Heart left ventricle (tissue), 13 donors: ENCODE measurements around the gene CABP4.

ENCODE experiments used
- CTCF ChIP-seq, 12 donors: fragments of 200-600 bp; sonication (generic) in 4 of 12; IDR thresholded peaks; one replicate each; pipeline versions ENCODE4 v1.5.0 to v1.8.0; 2018 to 2022; ENCODE audit warnings: antibody characterized with exemption in 12 of 12, mild to moderate bottlenecking in 5 of 12
- POLR2A ChIP-seq, 2 donors: fragments of 450-650 bp; IDR thresholded peaks; one replicate each; pipeline ENCODE4 v1.6.1; 2017; ENCODE audit warnings: antibody characterized with exemption in 2 of 2, mild to moderate bottlenecking in 2 of 2, moderate library complexity in 2 of 2
- donor health status: ischemic (EF 13 %, LVEDD 7.1; RV severe dilation, severe dysfunction).
- donor health status: DM: no; HTN: yes; CAD: no.
- donor health status: DM: no; HTN: no; CAD: no.
- donor health status: ischemic (EF 25% LVEDD 6.9; RV normal size, moderate dysfunction).
- donor health status: ischemic (EF 25% LVEDD 5.7; RV mildly dilated, moderate dysfunction).
- donor health status: ischemic (EF 35%, LVEDD 5.7; RV mildly dilated, moderate dysfunction).
- donor health status: nonischemic (EF 11% LVEDD 7.7; RV severe dilation, severe dysfunction).
- donor health status: DM: yes; HTN: yes; CAD: no.
- donor health status: PGD.
- donor health status: ischemic (EF 29% LVEDD 5.4; RV normal size, mild dysfunction).
- donor health status: nonischemic (EF 23%, LVEDD 6.1; RV moderate dilation, normal function).

DNA sequence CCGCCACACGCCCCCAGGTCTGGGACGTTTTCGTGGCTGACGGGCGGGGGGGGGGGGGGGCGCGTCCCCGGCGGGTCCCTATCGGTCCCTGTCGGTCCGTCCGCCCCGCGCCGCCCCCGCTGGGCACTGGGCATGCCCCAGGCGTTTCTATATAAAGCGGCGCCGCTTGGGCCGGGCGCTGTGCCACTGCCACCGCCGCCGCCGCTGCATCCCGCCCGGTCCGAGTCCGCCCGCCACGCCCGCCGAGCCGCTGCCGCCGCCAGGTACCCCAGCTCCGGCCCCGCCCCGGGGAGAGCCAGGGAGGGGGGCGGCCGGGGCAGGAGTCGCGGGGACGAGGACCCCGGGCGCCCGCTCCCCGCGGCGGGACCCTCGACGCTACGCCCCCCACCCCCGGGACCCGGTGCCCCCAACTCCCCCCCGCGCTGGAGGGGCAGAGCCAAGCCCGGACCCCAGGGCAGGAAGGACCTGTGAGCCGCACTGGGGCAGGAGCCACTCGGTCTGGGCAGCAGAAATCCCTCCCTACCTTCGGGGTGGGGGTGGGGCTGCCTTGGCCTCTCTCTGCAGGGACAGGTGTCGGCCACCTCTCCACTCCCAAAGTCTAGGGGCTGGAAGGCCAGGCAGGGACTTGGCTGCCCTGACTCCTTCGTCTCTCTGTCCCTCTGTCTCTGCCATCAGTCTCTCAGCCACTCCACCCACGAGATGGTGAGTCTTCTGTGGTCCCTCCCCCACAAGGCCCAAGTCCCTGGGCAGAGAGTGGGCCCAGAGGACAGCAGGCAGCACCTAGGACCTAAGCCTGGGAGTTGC is 39.5 kb upstream of the CABP4 start, which contains the start of gene CARNS1:
- TF ChIP-seq CTCF (IDR thresholded peaks at IDR 0.05), result no peak
- TF ChIP-seq POLR2A (IDR thresholded peaks at IDR 0.05), result no peak
